GM18861 (cell line): ENCODE data around the gene HSPB3.
A peak's percentile ranks its signal among the peaks of the same experiment; 100 is the strongest.
"Not testable (repeated sequence)": the region's sequence is repeated elsewhere in the genome, so short reads cannot be mapped to it uniquely, and the experiment has no call there.

Experiments
- ATAC-seq: cut with Tn5 transposase; IDR thresholded peaks from one replicate; pipeline ENCODE4 v1.9.1; 2021; ENCODE audit not compliant: unreplicated experiment

HSPB3 gene

GRCh38 chr5:54455413-54456157 is at the start of gene HSPB3:
Gene HSPB3 (plus strand): TSS chr5:54455699. CDS start chr5:54455790, 91 bp downstream.
- no peak for ATAC-seq

DNA sequence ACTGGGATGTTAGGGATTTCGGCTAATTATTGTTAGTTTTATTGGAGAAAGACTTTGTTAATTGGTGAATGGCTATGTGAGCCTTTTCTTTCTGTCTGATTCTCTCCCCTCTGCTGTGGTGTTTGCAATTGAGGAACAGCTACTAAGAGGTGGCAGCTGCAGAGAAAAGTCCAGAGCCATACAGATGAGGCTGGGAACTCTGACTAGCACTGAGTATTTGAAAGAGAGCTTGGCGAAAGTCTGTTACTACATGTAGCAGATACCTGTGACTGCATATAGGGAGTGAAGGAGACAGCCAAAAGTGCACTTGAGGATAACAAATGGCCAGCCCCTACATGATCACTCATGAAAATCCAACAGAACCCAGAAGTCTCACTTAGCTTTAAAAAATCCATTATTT is 44.3 kb upstream of the HSPB3 start:
- no peak for ATAC-seq

DNA sequence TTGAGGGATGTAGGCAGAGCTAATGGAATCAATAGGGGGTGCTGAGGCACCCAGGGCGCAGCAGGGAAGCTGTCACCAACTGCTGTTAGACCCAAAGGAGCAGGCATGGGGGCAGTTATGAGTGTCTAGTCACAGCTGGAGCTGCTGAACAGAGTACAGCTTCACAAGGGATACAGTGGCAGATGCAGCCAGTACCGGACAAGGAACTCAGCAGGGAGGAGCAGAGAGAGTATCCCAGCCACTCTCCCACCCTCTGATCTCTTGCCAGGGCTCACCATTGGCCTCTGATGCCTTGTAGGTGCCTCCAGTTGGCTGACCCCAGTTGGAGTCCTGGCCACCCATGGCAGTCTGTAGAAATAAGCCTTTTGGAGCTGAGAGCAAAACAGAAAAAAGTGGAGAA is 42.6 kb upstream of the HSPB3 start:
- no peak for ATAC-seq

DNA sequence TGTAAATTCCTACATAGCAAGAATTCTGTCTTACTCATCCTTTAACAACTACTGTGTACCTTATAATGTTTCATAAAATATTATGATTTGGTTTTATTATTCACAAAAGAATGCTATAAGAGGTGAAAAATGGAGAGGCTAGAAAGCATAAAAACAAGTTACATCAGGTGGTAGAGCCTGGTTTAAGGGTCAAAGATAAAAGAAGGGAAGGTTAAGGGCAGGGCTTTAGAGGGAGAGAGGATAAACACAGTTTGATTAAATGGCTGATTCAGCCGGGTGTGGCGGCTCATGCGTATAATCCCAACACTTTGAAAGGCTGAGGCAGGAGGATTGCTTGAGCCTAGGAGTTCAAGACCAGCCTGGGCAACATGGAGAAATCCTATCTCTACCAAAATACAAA is 40.4 kb upstream of the HSPB3 start:
- ATAC-seq: no peak

GRCh38 chr5:54415896-54416601 is 39.5 kb upstream of the HSPB3 start:
- ATAC-seq: no peak

GRCh38 chr5:54419573-54420423 is 35.7 kb upstream of the HSPB3 start:
- peak; percentile 62 for ATAC-seq

GRCh38 chr5:54420511-54420910 is 35.0 kb upstream of the HSPB3 start:
- not testable (repeated sequence) for ATAC-seq

DNA sequence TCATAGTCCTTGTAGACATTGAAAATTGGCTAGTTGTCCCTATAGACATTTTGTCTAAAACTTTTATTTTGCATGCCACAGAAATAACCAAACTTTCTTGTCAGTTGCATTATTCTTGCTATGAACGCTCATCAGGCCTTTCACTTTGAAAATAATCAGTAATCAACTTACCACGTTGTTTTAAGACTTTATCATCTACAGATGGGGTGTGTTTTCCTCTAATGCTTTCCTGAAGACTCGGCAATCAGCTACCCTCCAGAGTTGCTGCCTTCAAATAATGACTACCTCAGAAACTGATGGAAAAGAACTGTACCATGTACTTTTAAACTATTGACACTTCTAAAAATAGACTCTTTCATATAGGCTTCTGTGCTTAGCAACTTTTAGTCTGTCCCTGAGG is 33.5 kb upstream of the HSPB3 start:
- ATAC-seq: no peak

GRCh38 chr5:54425258-54425657 is 30.2 kb upstream of the HSPB3 start:
- ATAC-seq: no peak

- no peak for ATAC-seq
These were observed 29.3 kb upstream of the HSPB3 start for GRCh38 chr5:54426209-54426608.

GRCh38 chr5:54434650-54435049 is 20.8 kb upstream of the HSPB3 start:
- ATAC-seq: not testable (repeated sequence)

DNA sequence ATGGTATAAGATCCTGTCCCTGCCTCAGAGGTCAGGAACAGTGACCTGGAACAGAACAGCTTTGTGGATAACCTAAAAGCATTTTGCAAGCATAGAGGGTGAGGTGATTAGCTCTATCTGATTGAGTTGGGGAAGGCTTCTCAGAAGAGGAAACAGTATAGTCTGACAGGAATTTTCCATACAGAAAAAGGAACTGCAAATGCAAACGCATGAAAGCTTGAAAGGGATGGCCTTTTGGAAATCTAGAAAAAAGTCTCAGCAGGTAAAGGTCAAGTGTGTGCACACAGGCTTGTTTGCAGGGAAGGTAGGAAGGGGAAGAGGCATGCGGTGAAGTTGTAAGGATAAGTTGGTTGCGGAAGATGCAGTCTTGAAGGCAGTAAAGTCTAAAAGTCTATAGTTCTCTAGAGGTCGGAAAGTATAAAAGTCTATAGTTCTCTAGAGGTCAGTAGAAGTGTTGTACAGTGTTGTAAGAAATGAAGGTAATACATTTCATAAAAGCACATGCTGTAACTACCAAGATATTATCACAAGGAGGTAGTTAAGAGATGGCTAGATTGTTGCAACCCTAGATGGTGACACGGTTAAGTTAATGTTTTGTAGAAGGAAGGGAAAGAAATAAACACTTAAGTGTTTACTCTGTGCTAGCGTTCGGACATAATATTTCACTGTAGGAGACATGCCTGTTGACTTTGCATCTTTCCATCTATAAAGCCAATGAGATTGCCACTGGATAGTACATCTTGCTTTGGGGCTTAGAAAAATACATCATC is 16.7 kb upstream of the HSPB3 start:
- no peak for ATAC-seq

GRCh38 chr5:54440456-54440893 is 15.0 kb upstream of the HSPB3 start:
- ATAC-seq: peak; percentile 88

GRCh38 chr5:54442271-54442670 is 13.2 kb upstream of the HSPB3 start:
- no peak for ATAC-seq

DNA sequence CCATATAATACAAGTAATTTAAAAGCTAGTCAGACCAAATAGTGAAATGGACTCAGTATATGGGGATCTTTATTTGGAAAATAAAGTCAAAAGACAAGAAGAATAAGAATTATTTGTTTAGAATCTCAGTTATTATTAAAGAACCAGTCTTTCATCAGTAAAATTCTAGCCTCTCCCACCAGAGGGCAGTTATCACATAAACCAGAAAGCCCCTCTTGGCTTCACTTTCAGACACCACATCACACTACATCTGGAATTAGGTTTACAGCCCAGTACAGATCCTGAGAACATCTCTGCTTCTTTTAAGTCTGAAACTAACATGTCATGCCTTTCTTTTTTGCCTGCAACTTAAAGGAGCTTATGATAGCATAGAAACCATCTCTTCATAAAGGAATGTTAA is 12.2 kb upstream of the HSPB3 start:
- ATAC-seq: no peak

GRCh38 chr5:54445691-54446378 is 9.7 kb upstream of the HSPB3 start:
- ATAC-seq: no peak

GRCh38 chr5:54446379-54446732 is 9.1 kb upstream of the HSPB3 start:
- ATAC-seq: no peak

- ATAC-seq: no peak
These were observed 5.6 kb upstream of the HSPB3 start for GRCh38 chr5:54449923-54450322.

DNA sequence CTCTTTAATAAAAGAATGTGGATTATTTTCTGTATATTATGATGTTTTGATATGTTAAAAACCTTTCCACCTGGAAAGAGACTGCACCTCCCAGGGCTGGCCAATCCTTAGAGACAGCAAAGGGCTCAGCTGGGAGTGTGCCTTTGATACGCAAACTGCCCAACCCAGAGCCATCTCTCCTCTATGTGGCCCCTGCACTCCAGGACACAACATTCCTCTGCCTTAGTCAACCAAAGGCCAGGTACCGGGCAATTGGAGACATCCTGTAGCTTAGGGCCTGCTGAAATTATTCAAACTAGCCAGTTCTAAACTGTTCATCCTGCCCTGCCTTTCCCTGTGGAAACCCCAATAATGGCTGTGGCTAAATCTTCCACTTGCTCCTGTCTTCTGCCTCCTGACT is 5.0 kb upstream of the HSPB3 start:
- no peak for ATAC-seq

DNA sequence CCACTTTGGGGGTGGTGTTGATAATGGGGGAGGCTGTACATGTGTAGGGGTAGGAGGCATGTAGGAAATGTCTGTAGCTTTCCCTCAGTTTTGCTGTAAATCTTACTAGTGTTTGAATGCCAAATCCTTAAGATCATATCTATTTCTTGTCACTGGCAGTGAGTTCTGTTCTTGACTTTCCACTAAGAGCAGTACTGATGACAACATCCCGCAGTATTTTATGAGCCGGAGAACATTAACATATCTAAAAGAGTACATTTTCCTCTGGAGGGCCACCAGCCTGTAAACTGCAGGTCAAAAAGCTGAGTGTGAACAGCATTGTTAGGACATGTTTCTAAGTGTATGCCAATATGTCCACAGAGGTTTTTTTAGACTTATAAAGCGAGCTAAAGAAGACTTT is 2.5 kb upstream of the HSPB3 start:
- ATAC-seq: no peak
